ENCODE data around the gene LRPPRC.
"Not testable (repeated sequence)": the region's sequence is repeated elsewhere in the genome, so short reads cannot be mapped to it uniquely, and the experiment has no call there.

Gene LRPPRC

GRCh38 chr2:43911136-43911790, 84.5 kb downstream of the LRPPRC start:
- DNase-seq (ENCODE audit: low spot score); FAIRE-seq: not testable (repeated sequence)

GRCh38 chr2:43906448-43907109, 89.2 kb downstream of the LRPPRC start:
- FAIRE-seq: no peak
- no peak for DNase-seq (ENCODE audit: low spot score)

- DNase-seq (ENCODE audit: low spot score) (no peak), FAIRE-seq (no peak)
Observed at GRCh38 chr2:43905871-43906270, 89.9 kb downstream of the LRPPRC start.

GRCh38 chr2:43905371-43905803, 90.4 kb downstream of the LRPPRC start:
- DNase-seq (ENCODE audit: low spot score): no peak
- no peak for FAIRE-seq

- DNase-seq (ENCODE audit: low spot score) (no peak), FAIRE-seq (no peak)
Observed at GRCh38 chr2:43899589-43899988, 96.2 kb downstream of the LRPPRC start.

DNA sequence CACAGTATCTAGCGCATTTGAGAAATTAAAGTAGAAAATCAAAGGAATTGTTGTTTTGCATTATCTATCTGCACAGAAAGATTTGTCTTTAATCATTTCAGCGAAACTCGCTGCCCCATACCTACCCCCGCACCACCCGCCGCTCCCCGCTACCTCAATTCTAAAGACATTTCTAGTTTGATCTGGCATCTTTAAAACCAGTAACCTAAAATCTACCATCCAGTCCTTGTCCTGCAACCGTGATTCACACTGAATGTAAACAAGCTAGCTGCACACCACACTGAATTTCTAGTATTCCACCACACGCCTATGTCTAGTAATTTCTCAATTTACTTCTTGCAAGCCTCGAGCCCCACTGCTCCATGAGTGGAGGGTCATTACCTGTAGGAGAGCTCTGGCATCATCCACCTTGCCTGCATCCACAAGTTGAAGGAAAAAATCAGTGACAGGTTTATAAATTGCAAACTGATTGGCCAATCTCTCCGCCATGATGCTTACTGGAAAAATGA, 96.9 kb downstream of the LRPPRC start:
- DNase-seq (ENCODE audit: low spot score) (no peak), FAIRE-seq (no peak)

DNA sequence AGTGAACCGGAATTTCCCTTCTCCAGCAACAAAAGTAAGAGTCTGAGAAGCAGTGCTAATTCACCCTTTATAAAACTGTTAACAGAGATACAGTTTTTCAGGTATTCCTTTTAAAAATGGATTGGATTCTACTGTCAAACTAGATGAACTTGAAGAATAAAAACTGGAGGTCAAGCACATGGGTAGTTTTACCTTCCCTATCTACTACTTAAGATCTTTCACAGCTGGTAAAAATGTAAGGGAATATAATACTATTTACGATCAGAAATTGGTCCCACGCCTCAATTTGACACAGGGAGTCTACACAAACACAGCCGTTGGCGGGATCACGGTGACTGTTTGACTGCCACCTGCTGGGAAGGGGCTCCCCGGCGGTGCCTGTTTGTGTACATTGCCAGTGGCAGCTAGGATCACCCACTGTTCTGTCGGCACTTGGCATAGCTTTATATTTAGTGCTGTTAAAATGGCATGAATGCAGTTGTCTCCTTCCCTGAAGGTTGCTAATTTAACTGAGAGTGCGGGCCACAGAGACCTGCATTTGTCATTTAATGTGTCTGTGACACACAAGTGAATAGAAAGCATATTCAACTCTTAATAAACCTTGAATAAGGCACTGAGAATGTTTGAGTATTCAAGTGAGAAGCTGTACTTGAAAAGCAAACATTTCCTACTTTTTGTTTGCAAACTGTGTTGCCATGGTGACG, 97.5 kb downstream of the LRPPRC start:
- DNase-seq (ENCODE audit: low spot score): no peak
- no peak for FAIRE-seq

DNA sequence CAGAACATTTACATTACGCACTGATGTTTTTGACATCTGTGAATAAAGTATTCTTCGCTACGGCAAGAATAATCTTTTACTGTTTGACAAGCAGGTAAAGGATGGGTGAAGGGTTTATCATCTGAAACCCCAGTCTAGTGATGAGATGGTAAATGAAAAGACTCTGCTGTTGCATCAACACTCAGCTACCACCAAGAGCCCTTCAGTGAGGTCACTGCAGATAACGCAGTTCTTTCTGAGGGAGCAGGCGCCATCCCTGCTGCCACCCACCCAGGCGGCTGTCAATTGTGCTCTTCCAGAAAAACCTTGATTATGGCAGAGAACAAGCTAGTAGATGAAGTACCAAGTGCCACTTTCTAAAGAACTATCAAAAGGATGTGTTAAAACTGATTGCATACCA, 98.3 kb downstream of the LRPPRC start:
- DNase-seq (ENCODE audit: low spot score) (no peak), FAIRE-seq (no peak)

DNA sequence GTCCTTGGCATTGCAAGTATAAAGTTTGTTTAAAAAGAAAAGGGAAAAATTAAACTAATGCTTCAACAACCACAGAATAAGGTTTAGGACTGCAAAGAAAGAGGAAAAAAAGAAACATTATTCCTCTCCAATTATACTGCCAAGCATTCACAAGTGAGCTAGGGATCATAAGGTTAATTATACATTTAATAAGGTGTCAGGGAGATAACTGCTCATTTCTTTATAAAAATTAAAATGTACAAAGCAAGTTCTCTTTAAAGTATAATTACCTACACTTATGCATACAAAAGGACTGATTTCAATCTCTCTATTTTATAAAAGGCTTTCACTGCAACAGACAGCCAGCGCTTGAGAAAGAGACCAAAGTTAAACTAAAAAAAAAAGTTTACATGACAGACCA, 98.9 kb downstream of the LRPPRC start:
- DNase-seq (ENCODE audit: low spot score) (no peak), FAIRE-seq (no peak)

DNA sequence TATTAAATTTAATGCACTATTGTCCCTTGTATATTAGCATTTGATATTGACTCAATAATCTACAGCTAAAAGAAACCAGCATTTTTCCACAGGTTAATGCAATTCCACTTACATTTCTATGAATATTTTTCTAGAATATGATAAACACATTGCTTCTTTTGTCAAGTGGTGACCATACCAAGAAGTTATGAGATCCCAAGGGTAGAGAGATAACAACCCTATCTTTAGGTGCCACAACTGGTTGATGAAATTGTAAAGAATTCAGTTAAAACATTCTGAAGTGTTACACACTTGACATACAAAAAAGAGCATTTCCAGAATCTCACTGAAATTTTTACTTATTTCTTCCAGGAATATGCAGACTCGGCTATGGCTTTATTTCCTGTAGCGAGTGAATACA, 101.0 kb downstream of the LRPPRC start:
- DNase-seq (ENCODE audit: low spot score): no peak
- FAIRE-seq: no peak

DNA sequence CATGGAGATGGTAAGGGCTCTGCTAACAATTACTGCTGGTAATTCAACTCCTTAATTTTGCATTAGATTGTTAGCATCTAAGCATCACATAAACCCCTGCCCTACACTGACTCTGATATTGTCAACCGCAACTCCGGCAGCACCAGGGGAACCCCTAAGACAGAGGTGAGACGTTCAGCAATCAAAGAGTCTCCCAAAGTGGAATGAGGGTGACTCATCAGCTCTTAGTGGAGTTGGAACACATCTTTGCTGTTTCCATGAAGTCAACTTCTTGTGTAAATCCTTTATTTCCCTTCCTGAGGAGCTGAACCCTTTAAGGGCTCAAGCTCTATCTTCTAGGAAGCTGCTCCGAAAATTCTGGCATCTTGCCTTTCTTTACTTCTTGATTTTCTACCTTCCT, 104.9 kb downstream of the LRPPRC start:
- DNase-seq (ENCODE audit: low spot score): no peak
- no peak for FAIRE-seq

GRCh38 chr2:43889416-43889815, 106.4 kb downstream of the LRPPRC start:
- DNase-seq (ENCODE audit: low spot score) (no peak), FAIRE-seq (no peak)

GRCh38 chr2:43887176-43887575, 108.6 kb downstream of the LRPPRC start:
- FAIRE-seq (no peak), DNase-seq (ENCODE audit: low spot score) (no peak)

DNA sequence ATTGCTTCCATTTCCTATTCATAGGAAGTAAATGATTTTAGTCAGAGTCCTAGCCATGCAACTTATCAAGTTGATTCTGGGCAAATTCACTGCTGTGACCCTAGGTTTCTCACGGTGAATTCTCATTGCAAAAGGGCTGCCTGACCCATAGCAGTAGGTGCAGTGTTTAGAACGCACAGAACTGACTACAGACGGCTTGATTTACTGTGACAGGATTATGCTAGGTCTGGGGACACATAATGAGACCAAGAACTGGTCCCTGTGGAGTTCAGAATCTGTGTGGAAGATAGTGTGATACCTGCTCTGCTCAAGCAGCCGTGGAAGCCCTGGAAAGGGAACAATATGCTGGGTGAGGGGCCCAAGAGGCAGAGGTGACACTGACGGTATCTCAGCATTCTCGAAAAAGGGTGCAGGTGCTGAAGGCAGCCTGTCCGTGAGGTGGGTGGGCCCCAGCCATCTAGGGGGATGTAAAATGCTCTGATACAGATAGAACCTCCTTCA, 110.6 kb downstream of the LRPPRC start:
- FAIRE-seq: no peak
- DNase-seq (ENCODE audit: low spot score): no peak

DNA sequence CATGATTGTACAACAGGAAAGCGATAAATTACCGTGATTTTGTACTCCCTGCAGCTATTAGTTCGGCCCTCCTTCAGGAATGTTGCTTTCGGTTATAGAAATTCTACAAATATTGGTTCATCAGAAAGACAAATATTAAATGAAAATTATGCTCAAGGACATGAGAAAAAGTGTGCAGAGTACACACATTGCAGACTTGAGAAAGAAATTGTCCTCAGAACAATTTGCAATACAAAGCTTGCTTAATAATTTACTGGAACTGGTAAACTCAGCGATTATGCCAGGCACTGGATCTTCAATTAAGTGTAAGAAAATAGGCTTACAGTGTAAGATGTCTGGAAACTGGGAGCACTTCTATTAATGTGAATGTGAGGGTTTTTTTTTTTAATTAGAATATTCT, 111.1 kb downstream of the LRPPRC start:
- no peak for DNase-seq (ENCODE audit: low spot score)
- no peak for FAIRE-seq

GRCh38 chr2:43882312-43882711, 113.5 kb downstream of the LRPPRC start:
- FAIRE-seq (no peak), DNase-seq (ENCODE audit: low spot score) (no peak)

DNA sequence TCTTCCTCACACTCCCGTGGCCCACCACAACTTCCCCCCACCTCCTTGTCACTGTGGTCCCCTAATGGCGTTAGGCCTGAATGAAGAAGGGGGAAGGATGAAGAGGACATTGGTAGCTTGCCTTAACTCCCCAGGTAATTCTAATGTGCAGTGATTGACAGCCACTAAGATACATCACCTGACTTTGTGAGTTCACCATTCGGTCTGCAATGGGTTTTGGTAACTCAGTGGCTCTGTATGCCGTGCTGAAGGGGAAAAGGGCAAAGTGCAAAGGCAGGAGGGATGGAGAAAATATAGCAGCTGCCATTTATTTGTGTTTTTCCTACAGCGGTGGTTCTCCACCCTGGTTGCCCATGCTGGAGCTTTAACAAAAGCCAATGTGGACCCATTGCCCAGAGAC, 114.8 kb downstream of the LRPPRC start:
- DNase-seq (ENCODE audit: low spot score) (no peak), FAIRE-seq (no peak)

- FAIRE-seq (no peak), DNase-seq (ENCODE audit: low spot score) (no peak)
Observed at GRCh38 chr2:43880471-43880870, 115.3 kb downstream of the LRPPRC start.

- DNase-seq (ENCODE audit: low spot score) (no peak), FAIRE-seq (no peak)
Observed at GRCh38 chr2:43879261-43879660, 116.5 kb downstream of the LRPPRC start.

GRCh38 chr2:43877782-43878464, 117.9 kb downstream of the LRPPRC start:
- peak; percentile 53 for DNase-seq (ENCODE audit: low spot score)
- FAIRE-seq: no peak

- FAIRE-seq (no peak), DNase-seq (ENCODE audit: low spot score) (no peak)
Observed at GRCh38 chr2:43874776-43875451, 120.9 kb downstream of the LRPPRC start.
